Gastroesophageal sphincter (tissue), 3 donors: Measurements from ENCODE around the gene IL13.

Experiments used
- CTCF ChIP-seq, 4 experiments: fragments of 200-600 bp in 2 of 4; fragments of 450-650 bp in 2 of 4; sonication (generic) in 1 of 4; IDR thresholded peaks; one replicate each; pipeline ENCODE4 v1.5.1; 2017 to 2019; ENCODE audit warnings: antibody characterized with exemption in 4 of 4, mild to moderate bottlenecking in 2 of 4, moderate library complexity in 2 of 4
- POLR2A ChIP-seq, 2 donors: fragments of 450-650 bp; IDR thresholded peaks; one replicate each; pipeline ENCODE4 v1.6.1; 2017; ENCODE audit warnings: antibody characterized with exemption in 2 of 2, mild to moderate bottlenecking in 2 of 2, moderate library complexity in 1 of 2

- no peak for TF ChIP-seq POLR2A (IDR thresholded peaks at IDR 0.05)
- no peak for TF ChIP-seq CTCF (IDR thresholded peaks at IDR 0.05)
These were observed 50.7 kb downstream of the IL13 start for GRCh38 chr5:132708645-132709044.
